ENCODE results near the gene DPH5.

The DPH5 gene

DNA sequence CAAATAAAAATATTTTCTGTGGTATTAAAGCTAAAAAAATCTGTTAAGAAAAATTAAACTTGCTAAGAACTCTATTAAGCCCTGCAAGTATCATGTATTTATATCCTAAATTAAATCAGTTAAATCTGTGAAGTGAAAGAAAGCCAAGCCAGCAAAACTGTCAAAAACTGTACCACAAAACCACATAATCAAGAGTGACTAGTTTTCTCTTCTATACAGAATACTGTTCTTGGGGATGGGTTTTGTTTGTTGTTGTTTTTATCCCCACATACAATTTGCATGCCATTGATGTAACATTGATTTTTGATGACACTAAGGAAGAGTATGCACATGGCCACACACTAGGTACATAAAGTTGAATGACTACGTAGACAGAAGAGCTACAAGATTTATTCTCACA lies 20.4 kb downstream of the DPH5 start:
- no peak for DNase-seq (ENCODE audit: low read depth)
- no peak overlapping the region for H3K4me3 ChIP-seq (ENCODE audit: control insufficient read depth, low read depth, low read length)
- TF ChIP-seq CTCF (IDR thresholded peaks at IDR 0.05; ENCODE audit: control insufficient read depth, insufficient read depth, low read depth, low read length, missing control alignments), result no peak

- TF ChIP-seq CTCF (IDR thresholded peaks at IDR 0.05; ENCODE audit: control insufficient read depth, insufficient read depth, low read depth, low read length, missing control alignments), result no peak
- H3K4me3 ChIP-seq (ENCODE audit: control insufficient read depth, low read depth, low read length), result no peak overlapping the region
- no peak for DNase-seq (ENCODE audit: low read depth)
Observed at GRCh38 chr1:101004670-101005069, 20.9 kb downstream of the DPH5 start.

- TF ChIP-seq CTCF (IDR thresholded peaks at IDR 0.05; ENCODE audit: control insufficient read depth, insufficient read depth, low read depth, low read length, missing control alignments), result no peak
- H3K4me3 ChIP-seq (ENCODE audit: control insufficient read depth, low read depth, low read length), result no peak overlapping the region
- no peak for DNase-seq (ENCODE audit: low read depth)
Observed at GRCh38 chr1:101004061-101004460, 21.5 kb downstream of the DPH5 start.

DNA sequence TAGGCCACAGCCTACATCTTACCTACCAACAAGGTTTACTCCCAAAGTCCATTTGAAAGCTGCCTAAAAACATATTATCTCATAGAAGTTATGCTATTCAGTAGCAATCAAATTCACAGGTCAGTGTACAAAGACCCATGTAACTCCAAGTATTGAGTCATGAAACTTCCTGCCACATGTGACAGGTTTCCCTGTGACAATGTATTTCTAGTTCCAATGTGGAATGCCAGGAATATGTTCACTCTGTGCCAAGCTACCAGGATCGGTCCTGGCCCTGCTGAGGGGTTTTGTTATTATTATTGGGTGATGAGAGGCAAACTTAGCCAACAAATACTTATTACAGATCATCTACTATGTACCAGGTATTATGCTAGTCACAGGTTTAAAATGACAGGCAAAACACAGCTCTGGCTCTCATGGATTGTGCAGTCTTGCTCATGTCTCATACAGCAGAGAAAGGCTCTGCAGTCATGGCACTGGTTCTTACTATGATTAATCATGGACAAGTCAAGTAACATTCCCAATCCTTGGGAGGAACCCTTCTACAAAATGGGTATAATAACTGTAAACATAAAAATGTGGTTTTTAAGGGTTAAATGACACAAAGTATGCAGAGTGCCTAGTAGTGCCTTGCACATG lies 22.5 kb downstream of the DPH5 start:
- no peak for DNase-seq (ENCODE audit: low read depth)
- no peak for TF ChIP-seq CTCF (IDR thresholded peaks at IDR 0.05; ENCODE audit: control insufficient read depth, insufficient read depth, low read depth, low read length, missing control alignments)
- no peak overlapping the region for H3K4me3 ChIP-seq (ENCODE audit: control insufficient read depth, low read depth, low read length)

GRCh38 chr1:101002551-101002950 lies 23.0 kb downstream of the DPH5 start:
- no peak overlapping the region for H3K4me3 ChIP-seq (ENCODE audit: control insufficient read depth, low read depth, low read length)
- no peak for DNase-seq (ENCODE audit: low read depth)
- no peak for TF ChIP-seq CTCF (IDR thresholded peaks at IDR 0.05; ENCODE audit: control insufficient read depth, insufficient read depth, low read depth, low read length, missing control alignments)

DNA sequence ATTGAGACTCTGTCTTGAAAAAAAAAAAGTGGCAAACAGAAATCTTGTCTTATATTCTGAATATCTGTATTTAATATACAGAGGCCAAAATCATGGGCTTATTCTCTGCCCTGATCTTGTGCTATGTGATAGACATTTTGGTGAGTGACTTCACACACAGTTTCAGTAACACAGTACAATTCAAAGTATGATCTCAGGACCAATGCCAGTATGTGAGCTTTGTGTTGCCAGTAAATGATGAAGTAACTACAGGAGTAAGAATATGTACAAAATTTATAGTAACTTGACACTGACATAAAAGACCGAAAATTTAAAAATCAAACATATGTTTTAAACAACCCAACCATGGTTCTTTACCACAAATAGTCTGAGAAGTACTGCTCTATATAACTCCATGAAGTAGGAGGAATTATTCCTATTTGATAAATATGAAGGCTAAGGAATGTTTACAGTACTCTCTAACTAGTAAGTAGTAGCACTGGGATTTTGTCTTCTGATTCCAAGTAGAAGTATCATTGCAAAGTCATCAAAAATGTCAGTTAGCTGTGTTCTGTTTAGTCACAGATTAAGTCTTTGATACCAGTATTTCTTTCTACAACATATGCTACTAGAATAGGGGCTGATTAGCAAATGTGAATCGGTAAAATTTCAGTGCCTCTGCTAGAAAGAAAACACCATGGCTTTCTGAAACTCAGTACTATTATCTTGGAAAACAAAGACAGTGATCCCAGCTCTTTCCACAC lies 25.3 kb downstream of the DPH5 start:
- TF ChIP-seq CTCF (IDR thresholded peaks at IDR 0.05; ENCODE audit: control insufficient read depth, insufficient read depth, low read depth, low read length, missing control alignments), result no peak
- H3K4me3 ChIP-seq (ENCODE audit: control insufficient read depth, low read depth, low read length), result no peak overlapping the region
- no peak for DNase-seq (ENCODE audit: low read depth)
